GM12874 (cell line): Measurements from ENCODE around the gene VASP.
A peak's percentile ranks its signal among the peaks of the same experiment; 100 is the strongest.

ENCODE experiments used
- CTCF ChIP-seq: IDR thresholded peaks from 2 replicates; pipeline ENCODE4 v1.5.1; 2011; ENCODE audit warnings: low read depth, mild to moderate bottlenecking, control low read depth, low read length, moderate library complexity; ENCODE audit not compliant: insufficient read depth

Gene VASP

GRCh38 chr19:45517641-45518468 lies 10.6 kb downstream of the VASP start:
- TF ChIP-seq CTCF = no peak

GRCh38 chr19:45518469-45518826 lies 11.2 kb downstream of the VASP start:
- TF ChIP-seq CTCF = no peak

GRCh38 chr19:45522010-45522941 lies 15.0 kb downstream of the VASP start:
- TF ChIP-seq CTCF = no peak

GRCh38 chr19:45523642-45524256 lies 16.5 kb downstream of the VASP start:
- peak; percentile 89 for TF ChIP-seq CTCF

GRCh38 chr19:45524575-45525129 lies 17.4 kb downstream of the VASP start:
- no peak for TF ChIP-seq CTCF

- no peak for TF ChIP-seq CTCF
Observed at GRCh38 chr19:45526143-45526542, 18.9 kb downstream of the VASP start.

- TF ChIP-seq CTCF = no peak
Observed at GRCh38 chr19:45526971-45527370, 19.7 kb downstream of the VASP start.
